H1 (cell line): ENCODE data around the gene SPCS1.

ENCODE experiments used
- CHD1 ChIP-seq: IDR thresholded peaks from 2 replicates; pipeline ENCODE4 v1.6.1; 2012; ENCODE audit warnings: low read depth, low read length, improper control_type of control experiment
- CTCF ChIP-seq, 3 experiments: IDR thresholded peaks; 1 replicate in 2 of 3; 2 replicates in 1 of 3; pipeline versions ENCODE4 v1.5.1 to v1.6.1; 2011; ENCODE audit warnings: low read length in 3 of 3, mild to moderate bottlenecking in 3 of 3, inconsistent platforms in 2 of 3, low read depth in 1 of 3, moderate library complexity in 1 of 3; ENCODE audit not compliant: insufficient read depth in 1 of 3; ENCODE audit errors: control extremely low read depth in 1 of 3
- EZH2 ChIP-seq: fragments of 200-600 bp; sonication (generic); IDR thresholded peaks from 2 replicates; pipeline ENCODE4 v1.7.1; 2012; ENCODE audit warnings: low read depth, mild to moderate bottlenecking, moderate library complexity, low read length, inconsistent platforms; ENCODE audit not compliant: severe bottlenecking
- GTF2F1 ChIP-seq: IDR thresholded peaks from 2 replicates; pipeline ENCODE4 v1.6.1; 2012; ENCODE audit warnings: low read depth, low read length, improper control_type of control experiment, borderline replicate concordance
- KDM1A ChIP-seq: fragments of 200-600, 300-600 bp; sonication (generic); IDR thresholded peaks from 2 replicates; pipeline ENCODE4 v1.7.1; 2016; ENCODE audit warnings: mild to moderate bottlenecking, low read length, borderline replicate concordance
- MAFK ChIP-seq: IDR thresholded peaks from 2 replicates; pipeline ENCODE4 v1.6.1; 2012; ENCODE audit warnings: low read depth, mild to moderate bottlenecking, improper control_type of control experiment, low read length
- PHF8 ChIP-seq: fragments of 200-600 bp; sonication (generic); conservative IDR thresholded peaks from 2 replicates; pipeline ENCODE4 v1.7.1; 2012; ENCODE audit warnings: low read depth, mild to moderate bottlenecking, inconsistent platforms, low read length, moderate library complexity
- RXRA ChIP-seq: IDR thresholded peaks from 2 replicates; pipeline ENCODE4 v1.6.1; 2011; ENCODE audit warnings: low read depth, mild to moderate bottlenecking, low read length, moderate library complexity; ENCODE audit not compliant: insufficient read depth
- SIN3A ChIP-seq, 2 experiments: IDR thresholded peaks in 1 of 2; conservative IDR thresholded peaks in 1 of 2; 2 replicates each; pipeline ENCODE4 v1.6.1; 2011 to 2012; ENCODE audit warnings: low read length in 2 of 2, improper control_type of control experiment in 1 of 2, low read depth in 1 of 2, mild to moderate bottlenecking in 1 of 2
- SUZ12 ChIP-seq: fragments of 200-600 bp; sonication (generic); IDR thresholded peaks from 2 replicates; pipeline ENCODE4 v1.6.1; 2012; ENCODE audit warnings: mild to moderate bottlenecking, inconsistent platforms, low read length, moderate library complexity, mixed read lengths
- TBP ChIP-seq: IDR thresholded peaks from 2 replicates; pipeline ENCODE4 v1.6.1; 2011; ENCODE audit warnings: low read depth, low read length, improper control_type of control experiment
- USF2 ChIP-seq: IDR thresholded peaks from 2 replicates; pipeline ENCODE4 v1.6.1; 2011; ENCODE audit warnings: low read length, improper control_type of control experiment
- TF ChIP-seq, protein P1 (sequence below): IDR thresholded peaks from 2 replicates; pipeline ENCODE4 v1.6.1; 2011; ENCODE audit warnings: low read depth, mild to moderate bottlenecking, low read length; ENCODE audit not compliant: insufficient read depth
- TF ChIP-seq, protein P2 (sequence below): IDR thresholded peaks from 2 replicates; pipeline ENCODE4 v1.6.1; 2012; ENCODE audit warnings: inconsistent platforms

DNA sequence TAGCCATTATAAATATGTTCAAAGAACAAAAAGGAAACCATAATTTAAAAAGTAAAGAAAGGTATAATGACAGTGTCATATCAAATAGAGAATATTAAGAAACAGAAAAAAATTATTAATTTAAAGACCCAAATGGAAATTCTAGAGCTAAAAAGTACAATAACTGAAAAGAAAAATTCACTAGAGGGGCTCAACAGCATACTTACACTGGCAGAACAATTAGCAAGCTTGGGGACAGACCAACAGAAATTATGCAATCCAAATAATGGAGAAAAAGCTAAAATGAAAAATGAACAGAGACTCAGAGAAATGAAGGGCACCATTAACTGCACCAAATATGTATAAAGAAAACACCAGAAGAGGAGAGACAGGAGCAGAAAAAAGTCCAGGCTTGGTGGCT is 13.7 kb downstream of the SPCS1 start:
- TF ChIP-seq PHF8: no peak
- TF ChIP-seq, protein P1, sequence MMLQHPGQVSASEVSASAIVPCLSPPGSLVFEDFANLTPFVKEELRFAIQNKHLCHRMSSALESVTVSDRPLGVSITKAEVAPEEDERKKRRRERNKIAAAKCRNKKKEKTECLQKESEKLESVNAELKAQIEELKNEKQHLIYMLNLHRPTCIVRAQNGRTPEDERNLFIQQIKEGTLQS: no peak
- TF ChIP-seq TBP: no peak
- no peak for TF ChIP-seq KDM1A
- no peak for TF ChIP-seq EZH2
- TF ChIP-seq CTCF (IDR thresholded peaks at IDR 0.05; ENCODE audit: control extremely low read depth in 1 of 3, insufficient read depth in 1 of 3, low read depth in 1 of 3, low read length in 3 of 3): no peak
- no peak for TF ChIP-seq SIN3A (conservative IDR thresholded peaks at IDR 0.05 in 1 of 2, IDR thresholded peaks at IDR 0.05 in 1 of 2; ENCODE audit: low read depth in 1 of 2, low read length in 2 of 2)
- TF ChIP-seq CHD1: no peak
- TF ChIP-seq GTF2F1: no peak
- no peak for TF ChIP-seq MAFK
- TF ChIP-seq, protein P2, sequence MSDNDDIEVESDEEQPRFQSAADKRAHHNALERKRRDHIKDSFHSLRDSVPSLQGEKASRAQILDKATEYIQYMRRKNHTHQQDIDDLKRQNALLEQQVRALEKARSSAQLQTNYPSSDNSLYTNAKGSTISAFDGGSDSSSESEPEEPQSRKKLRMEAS: no peak
- no peak for TF ChIP-seq SUZ12
- no peak for TF ChIP-seq RXRA
- no peak for TF ChIP-seq USF2
